Measurements from ENCODE around the gene KNG1.

- TF ChIP-seq POLR2A (IDR thresholded peaks at IDR 0.05) = no peak
- TF ChIP-seq CTCF (IDR thresholded peaks at IDR 0.05) = no peak
Observed at GRCh38 chr3:186682812-186683211, 34.3 kb upstream of the KNG1 start.
